ENCODE data around the gene C8G.

GRCh38 chr9:136977223-136977622, 32.2 kb downstream of the C8G start, which contains the start of gene PTGDS:
- TF ChIP-seq CTCF (conservative IDR thresholded peaks at IDR 0.05 in 1 of 2, IDR thresholded peaks at IDR 0.05 in 1 of 2; ENCODE audit: extremely low read depth in 1 of 2, insufficient read depth in 1 of 2, low read depth in 1 of 2, low read length in 2 of 2) (no peak), EZH2 (IDR thresholded peaks at IDR 0.05; ENCODE audit: borderline replicate concordance, low read length) (no peak)
